Mesothelial cell of epicardium (in vitro differentiated cells): ENCODE measurements around the gene IL19. TPM values are rescaled to one million over a fixed set of nuclear protein-coding genes. Genes with fewer than 3 reads are reported as not detected.

Experiments used
- DNase-seq, 2 experiments: peaks; one replicate each; pipeline ENCODE4 v3.0.0; 2021; ENCODE audit warnings: low spot score in 2 of 2; ENCODE audit not compliant: unreplicated experiment in 2 of 2
- H3K27ac Mint-ChIP-seq: 2 replicates; pipeline ENCODE4 v1.8.0; 2021; ENCODE audit warnings: mixed read lengths
- H3K27me3 Mint-ChIP-seq: 2 replicates; pipeline ENCODE4 v1.8.0; 2021; ENCODE audit warnings: low read depth, mixed read lengths
- H3K36me3 Mint-ChIP-seq: 2 replicates; pipeline ENCODE4 v1.8.0; 2021; ENCODE audit warnings: mixed read lengths
- H3K4me1 Mint-ChIP-seq: 2 replicates; pipeline ENCODE4 v1.8.0; 2021; ENCODE audit warnings: mixed read lengths
- H3K4me3 Mint-ChIP-seq: 2 replicates; pipeline ENCODE4 v1.8.0; 2021; ENCODE audit warnings: mild to moderate bottlenecking, moderate library complexity, mixed read lengths
- H3K9me3 Mint-ChIP-seq: 2 replicates; pipeline ENCODE4 v1.8.0; 2021; ENCODE audit warnings: mixed read lengths
- CTCF ChIP-seq: fragments of 200-600 bp; sonication (generic); IDR thresholded peaks from one replicate; pipeline ENCODE4 v1.5.0; 2021; ENCODE audit warnings: antibody characterized with exemption; ENCODE audit not compliant: unreplicated experiment
- total RNA-seq: library from RNA; stranded (reverse); gene quantifications from 3 replicates; pipeline ENCODE4 v1.2.1, GENCODE V29; 2021

Gene IL19
- not detected in 3 replicates for total RNA-seq

- no peaks in the 10 kb centered on the region for H3K9me3 Mint-ChIP-seq
- DNase-seq, result no peak
- H3K27me3 Mint-ChIP-seq, result peaks cover 29% of the 10 kb centered on the region
- peaks cover 21% of the 10 kb centered on the region for H3K4me1 Mint-ChIP-seq
- H3K27ac Mint-ChIP-seq, result no peak within 1 kb of the TSS
- H3K4me3 Mint-ChIP-seq, result no peak within 1 kb of the TSS
- H3K36me3 Mint-ChIP-seq, result no peaks in the 10 kb centered on the region
- no peak for TF ChIP-seq CTCF
Measured at GRCh38 chr1:206770531-206771337, at the start of gene IL19. Gene IL19 (plus strand): TSS chr1:206770773. CDS start chr1:206836663, 65,890 bp downstream.

GRCh38 chr1:206721454-206721853 lies 49.1 kb upstream of the IL19 start:
- Mint-ChIP-seq H3K36me3 (no peaks in the 10 kb centered on the region), H3K27ac (no peak overlapping the region), H3K4me1 (peaks cover 7% of the 10 kb centered on the region), H3K9me3 (no peaks in the 10 kb centered on the region), H3K27me3 (no peaks in the 10 kb centered on the region), H3K4me3 (no peak overlapping the region)
- no peak for TF ChIP-seq CTCF
- no peak for DNase-seq

- H3K9me3 Mint-ChIP-seq, result no peaks in the 10 kb centered on the region
- no peak for DNase-seq
- TF ChIP-seq CTCF, result no peak
- no peak overlapping the region for H3K27ac Mint-ChIP-seq
- no peaks in the 10 kb centered on the region for H3K36me3 Mint-ChIP-seq
- no peaks in the 10 kb centered on the region for H3K27me3 Mint-ChIP-seq
- peaks cover 7% of the 10 kb centered on the region for H3K4me1 Mint-ChIP-seq
- no peak overlapping the region for H3K4me3 Mint-ChIP-seq
Measured at GRCh38 chr1:206722751-206723461, 47.7 kb upstream of the IL19 start.

- Mint-ChIP-seq H3K27me3 (no peaks in the 10 kb centered on the region), H3K9me3 (no peaks in the 10 kb centered on the region), H3K4me3 (no peak overlapping the region), H3K27ac (no peak overlapping the region), H3K4me1 (peaks cover 9% of the 10 kb centered on the region), H3K36me3 (no peaks in the 10 kb centered on the region)
- DNase-seq, result no peak
- TF ChIP-seq CTCF, result no peak
Measured at GRCh38 chr1:206723462-206723804, 47.1 kb upstream of the IL19 start.

- no peaks in the 10 kb centered on the region for H3K36me3 Mint-ChIP-seq
- H3K4me1 Mint-ChIP-seq, result peaks cover 7% of the 10 kb centered on the region
- H3K9me3 Mint-ChIP-seq, result no peaks in the 10 kb centered on the region
- no peak for TF ChIP-seq CTCF
- no peaks in the 10 kb centered on the region for H3K27me3 Mint-ChIP-seq
- DNase-seq, result no peak
- H3K27ac Mint-ChIP-seq, result no peak overlapping the region
- no peak overlapping the region for H3K4me3 Mint-ChIP-seq
Measured at GRCh38 chr1:206723805-206724472, 46.6 kb upstream of the IL19 start.
